GM19463 (cell line): ENCODE results near the gene SEPTIN14.
"Not testable (repeated sequence)": the region's sequence is repeated elsewhere in the genome, so short reads cannot be mapped to it uniquely, and the experiment has no call there.

Source experiments
- ATAC-seq: cut with Tn5 transposase; IDR thresholded peaks from one replicate; pipeline ENCODE4 v1.9.1; 2021; ENCODE audit warnings: mild to moderate bottlenecking, moderate library complexity; ENCODE audit not compliant: unreplicated experiment

Gene SEPTIN14

GRCh38 chr7:55862652-55863051 is at the start of gene SEPTIN14:
TSS of gene SEPTIN14 (minus strand) at chr7:55862752. CDS start at chr7:55861996, 756 bp downstream.
- not testable (repeated sequence) for ATAC-seq

- ATAC-seq = peak; percentile 93
Observed at GRCh38 chr7:55903985-55904759, 41.6 kb upstream of the SEPTIN14 start.

GRCh38 chr7:55901059-55901458 is 38.5 kb upstream of the SEPTIN14 start:
- ATAC-seq = not testable (repeated sequence)

- ATAC-seq = no peak
Observed at GRCh38 chr7:55898287-55898686, 35.7 kb upstream of the SEPTIN14 start.

GRCh38 chr7:55895021-55895420 is 32.5 kb upstream of the SEPTIN14 start:
- ATAC-seq = no peak

- no peak for ATAC-seq
Observed at GRCh38 chr7:55893940-55894339, 31.4 kb upstream of the SEPTIN14 start.

GRCh38 chr7:55888378-55888777 is 25.8 kb upstream of the SEPTIN14 start:
- ATAC-seq = not testable (repeated sequence)

GRCh38 chr7:55887821-55888247 is 25.3 kb upstream of the SEPTIN14 start:
- peak; percentile 12 for ATAC-seq

GRCh38 chr7:55884321-55884720 is 21.8 kb upstream of the SEPTIN14 start:
- no peak for ATAC-seq

GRCh38 chr7:55878691-55879090 is 16.1 kb upstream of the SEPTIN14 start:
- no peak for ATAC-seq

GRCh38 chr7:55877308-55877707 is 14.8 kb upstream of the SEPTIN14 start:
- no peak for ATAC-seq

GRCh38 chr7:55873765-55874164 is 11.2 kb upstream of the SEPTIN14 start:
- ATAC-seq = no peak

GRCh38 chr7:55871932-55872485 is 9.5 kb upstream of the SEPTIN14 start:
- ATAC-seq = no peak

GRCh38 chr7:55868989-55869388 is 6.4 kb upstream of the SEPTIN14 start:
- ATAC-seq = not testable (repeated sequence)

GRCh38 chr7:55845164-55845563 is 17.4 kb downstream of the SEPTIN14 start:
- not testable (repeated sequence) for ATAC-seq

- no peak for ATAC-seq
Observed at GRCh38 chr7:55838595-55838994, 24.0 kb downstream of the SEPTIN14 start.

- ATAC-seq = no peak
Observed at GRCh38 chr7:55827577-55827976, 35.0 kb downstream of the SEPTIN14 start.

- no peak for ATAC-seq
Observed at GRCh38 chr7:55818686-55819085, 43.9 kb downstream of the SEPTIN14 start.

- not testable (repeated sequence) for ATAC-seq
Observed at GRCh38 chr7:55797260-55797659, 65.3 kb downstream of the SEPTIN14 start.

GRCh38 chr7:55794527-55794926 is 68.0 kb downstream of the SEPTIN14 start:
- no peak for ATAC-seq

- ATAC-seq = no peak
Observed at GRCh38 chr7:55792048-55792447, 70.5 kb downstream of the SEPTIN14 start.

GRCh38 chr7:55787796-55788195 is 74.8 kb downstream of the SEPTIN14 start:
- no peak for ATAC-seq
